Measurements from ENCODE around the gene AP1S1. TPM values are rescaled to one million over a fixed set of nuclear protein-coding genes. Genes with fewer than 3 reads are reported as not detected.
A peak's percentile ranks its signal among the peaks of the same experiment; 100 is the strongest.

Gene AP1S1
- total and polyA plus RNA-seq, 2 of the 13 experiments (the other 11 are each of a cell fraction or from before 2014, with no cell fraction given), result 57.5 to 68.1 TPM

- 0 out of 2 replicates have a peak, but pooled peaks have one; percentile 12 for TF ChIP-seq PAF1 (CRISPR knock-in tag; IDR thresholded peaks at IDR 0.05)
- TF ChIP-seq POLR2G (IDR thresholded peaks at IDR 0.05; ENCODE audit: low read depth, low read length), result peak; percentile 56
- TF ChIP-seq AGO2 (optimal IDR thresholded peaks at IDR 0.05; ENCODE audit: low read depth, low read length), result peak; percentile 91
- peak; percentile 71 for TF ChIP-seq RBFOX2 (IDR thresholded peaks at IDR 0.05; ENCODE audit: low read depth, low read length)
- no peak for TF ChIP-seq JARID2 (CRISPR knock-in tag; IDR thresholded peaks at IDR 0.05; ENCODE audit: insufficient replicate concordance)
- 0 out of 2 replicates have a peak, but pooled peaks have one; percentile 18 for TF ChIP-seq SP4 (CRISPR knock-in tag; IDR thresholded peaks at IDR 0.05)
- TF ChIP-seq RBM39 (IDR thresholded peaks at IDR 0.05; ENCODE audit: low read depth, low read length, poor library complexity, severe bottlenecking), result peak; percentile 61
- no peak for TF ChIP-seq ZNF703 (CRISPR knock-in tag; IDR thresholded peaks at IDR 0.05; ENCODE audit: borderline replicate concordance)
- TF ChIP-seq, protein P1, sequence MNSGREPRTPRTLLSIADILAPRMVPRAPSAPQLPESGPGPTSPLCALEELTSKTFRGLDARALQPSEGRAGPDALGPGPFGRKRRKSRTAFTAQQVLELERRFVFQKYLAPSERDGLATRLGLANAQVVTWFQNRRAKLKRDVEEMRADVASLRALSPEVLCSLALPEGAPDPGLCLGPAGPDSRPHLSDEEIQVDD (CRISPR knock-in tag; IDR thresholded peaks at IDR 0.05; ENCODE audit: borderline replicate concordance), result no peak
- TF ChIP-seq, protein P2, sequence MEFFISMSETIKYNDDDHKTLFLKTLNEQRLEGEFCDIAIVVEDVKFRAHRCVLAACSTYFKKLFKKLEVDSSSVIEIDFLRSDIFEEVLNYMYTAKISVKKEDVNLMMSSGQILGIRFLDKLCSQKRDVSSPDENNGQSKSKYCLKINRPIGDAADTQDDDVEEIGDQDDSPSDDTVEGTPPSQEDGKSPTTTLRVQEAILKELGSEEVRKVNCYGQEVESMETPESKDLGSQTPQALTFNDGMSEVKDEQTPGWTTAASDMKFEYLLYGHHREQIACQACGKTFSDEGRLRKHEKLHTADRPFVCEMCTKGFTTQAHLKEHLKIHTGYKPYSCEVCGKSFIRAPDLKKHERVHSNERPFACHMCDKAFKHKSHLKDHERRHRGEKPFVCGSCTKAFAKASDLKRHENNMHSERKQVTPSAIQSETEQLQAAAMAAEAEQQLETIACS (CRISPR knock-in tag; IDR thresholded peaks at IDR 0.05), result no peak
- 0 out of 2 replicates have a peak, but pooled peaks have one; percentile 8 for TF ChIP-seq ZBTB7B (CRISPR knock-in tag; IDR thresholded peaks at IDR 0.05)
- peak; percentile 60 for TF ChIP-seq AGO1 (IDR thresholded peaks at IDR 0.05; ENCODE audit: low read depth, low read length, poor library complexity, severe bottlenecking)
- Histone ChIP-seq H3K4me3 (replicated peaks in 1 of 3; ENCODE audit: insufficient read depth in 1 of 3, low read depth in 2 of 3, low read length in 3 of 3) (no peak overlapping the region), H3K36me3 (replicated peaks in 1 of 2; ENCODE audit: control insufficient read depth in 1 of 2, insufficient read depth in 2 of 2, low read length in 2 of 2) (peaks cover 11 to 19% of the 10 kb centered on the region in 2 experiments; a peak in 4 of 5 replicates), H4K20me1 (ENCODE audit: insufficient read depth, low read length) (no peaks in the 10 kb centered on the region), H3K9ac (ENCODE audit: insufficient read depth, low read depth, low read length) (no peak overlapping the region), H3K4me2 (ENCODE audit: low read depth, low read length) (no peak overlapping the region), H2AFZ (ENCODE audit: low read length) (no peak overlapping the region), H3K27ac (ENCODE audit: extremely low read length, insufficient read depth, low read length) (no peak overlapping the region), H3K27me3 (ENCODE audit: control insufficient read depth in 1 of 2, insufficient read depth in 2 of 2, low read length in 2 of 2) (no peaks in the 10 kb centered on the region), H3K4me1 (ENCODE audit: insufficient read depth, low read length) (peaks cover 19% of the 10 kb centered on the region), H3K79me2 (ENCODE audit: insufficient read depth, low read length) (no peaks in the 10 kb centered on the region), H3K9me3 (ENCODE audit: low read length) (no peaks in the 10 kb centered on the region)
- CTCF ChIA-PET (ENCODE audit: low intra/inter-chr PET ratio, low total read pairs), result no interaction called here
- DNase-seq (ENCODE audit: low spot score) (no peak), FAIRE-seq (no peak), ATAC-seq (no peak)
- POLR2A ChIA-PET, result interaction anchor here (0.6 to 11.6 kb wide), 4 partner anchors 9 to 93 kb away, joined by 3 to 202 read pairs (median 5); partner anchors contain the start of genes CLDN15, PLOD3 and ZNHIT1
- intact Hi-C loops (cut with micrococcal nuclease; ENCODE audit: unreplicated experiment), result no loop called here
- 97% methylated on average over 32 of the region's 32 CpGs for whole genome bisulfite sequencing (ENCODE audit: low lambda C conversion rate)
- in situ Hi-C loops (cut with HindIII; ENCODE audit: extremely low pct_ligation_motif_present, low pct_unique_long_range_greater_than_20kb), result no loop called here
- BruUV-seq (replicated peaks), result TSS peak; percentile 11
Observed at GRCh38 chr7:101205901-101206664, 51.8 kb downstream of the AP1S1 start.

All from HepG2 (cell line).